ENCODE results near the gene PORCN.

- no peak for TF ChIP-seq CTCF (IDR thresholded peaks at IDR 0.05 in 4 of 5, conservative IDR thresholded peaks at IDR 0.05 in 1 of 5)
- no peak for TF ChIP-seq POLR2A (IDR thresholded peaks at IDR 0.05)
These were observed 47.0 kb upstream of the PORCN start for GRCh38 chrX:48461830-48462229.

All from gastrocnemius medialis (tissue), 4 donors.